Measurements from ENCODE around the gene SAE1.

DNA sequence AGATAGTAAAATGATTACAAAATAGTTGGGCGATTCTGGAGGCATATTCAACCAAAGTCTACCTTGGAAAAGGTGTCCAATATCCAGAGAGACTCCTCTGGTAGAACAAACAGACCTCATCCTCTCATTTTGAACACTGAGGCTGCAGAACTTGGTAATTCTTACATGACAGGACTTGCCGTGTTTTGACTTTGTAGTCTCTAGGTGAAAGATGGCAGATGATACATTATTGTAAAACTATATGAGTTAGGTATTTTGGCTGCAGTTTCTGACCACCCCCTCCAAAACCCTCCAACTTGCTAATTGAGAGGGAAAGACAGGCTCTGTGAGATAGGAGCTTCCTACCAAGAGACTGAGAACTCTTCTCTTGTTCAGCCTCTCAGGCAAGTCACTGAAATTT, 22.6 kb downstream of the SAE1 start:
- TF ChIP-seq, protein P1, sequence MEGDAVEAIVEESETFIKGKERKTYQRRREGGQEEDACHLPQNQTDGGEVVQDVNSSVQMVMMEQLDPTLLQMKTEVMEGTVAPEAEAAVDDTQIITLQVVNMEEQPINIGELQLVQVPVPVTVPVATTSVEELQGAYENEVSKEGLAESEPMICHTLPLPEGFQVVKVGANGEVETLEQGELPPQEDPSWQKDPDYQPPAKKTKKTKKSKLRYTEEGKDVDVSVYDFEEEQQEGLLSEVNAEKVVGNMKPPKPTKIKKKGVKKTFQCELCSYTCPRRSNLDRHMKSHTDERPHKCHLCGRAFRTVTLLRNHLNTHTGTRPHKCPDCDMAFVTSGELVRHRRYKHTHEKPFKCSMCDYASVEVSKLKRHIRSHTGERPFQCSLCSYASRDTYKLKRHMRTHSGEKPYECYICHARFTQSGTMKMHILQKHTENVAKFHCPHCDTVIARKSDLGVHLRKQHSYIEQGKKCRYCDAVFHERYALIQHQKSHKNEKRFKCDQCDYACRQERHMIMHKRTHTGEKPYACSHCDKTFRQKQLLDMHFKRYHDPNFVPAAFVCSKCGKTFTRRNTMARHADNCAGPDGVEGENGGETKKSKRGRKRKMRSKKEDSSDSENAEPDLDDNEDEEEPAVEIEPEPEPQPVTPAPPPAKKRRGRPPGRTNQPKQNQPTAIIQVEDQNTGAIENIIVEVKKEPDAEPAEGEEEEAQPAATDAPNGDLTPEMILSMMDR (IDR thresholded peaks at IDR 0.05): no peak
- TF ChIP-seq POLR2A (IDR thresholded peaks at IDR 0.05): no peak
- no peak for TF ChIP-seq EP300 (IDR thresholded peaks at IDR 0.05)
